ENCODE data around the gene PCSK6.

- no peak for TF ChIP-seq EP300 (IDR thresholded peaks at IDR 0.05)
- no peak for TF ChIP-seq CTCF (IDR thresholded peaks at IDR 0.05)
These were observed 48.1 kb upstream of the PCSK6 start for GRCh38 chr15:101537483-101538080.

All from gastroesophageal sphincter (tissue), 3 donors.